Liver (tissue), 9 donors: ENCODE results near the gene ZNRF2. TPM values are rescaled to one million over a fixed set of nuclear protein-coding genes. Genes with fewer than 3 reads are reported as not detected.
"Not testable (repeated sequence)": the region's sequence is repeated elsewhere in the genome, so short reads cannot be mapped to it uniquely, and the experiment has no call there.

Experiments used
- DNase-seq: peaks from one replicate; pipeline ENCODE4 v3.0.0-alpha.2; 2017; ENCODE audit warnings: low spot score
- H3K27ac ChIP-seq, 2 donors: one replicate each; pipeline ENCODE4 v1.7.0; 2013; ENCODE audit warnings: inconsistent platforms in 2 of 2, low read length in 2 of 2, control low read depth in 1 of 2, low read depth in 1 of 2, mild to moderate bottlenecking in 1 of 2
- H3K27me3 ChIP-seq, 4 donors: one replicate each; pipeline versions ENCODE4 v1.6.1 to v1.7.0; 2013; ENCODE audit warnings: low read length in 3 of 4, inconsistent platforms in 1 of 4, mild to moderate bottlenecking in 1 of 4, moderate library complexity in 1 of 4; ENCODE audit not compliant: control insufficient read depth in 4 of 4, insufficient read depth in 4 of 4
- H3K36me3 ChIP-seq, 4 donors: one replicate each; pipeline versions ENCODE4 v1.6.1 to v1.7.0; 2013; ENCODE audit warnings: low read length in 3 of 4, mild to moderate bottlenecking in 3 of 4, low read depth in 1 of 4, moderate library complexity in 1 of 4; ENCODE audit not compliant: control insufficient read depth in 4 of 4, insufficient read depth in 3 of 4
- H3K4me1 ChIP-seq, 4 donors: one replicate each; pipeline versions ENCODE4 v1.6.1 to v1.7.0; 2013; ENCODE audit warnings: low read length in 3 of 4, mild to moderate bottlenecking in 3 of 4, moderate library complexity in 1 of 4; ENCODE audit not compliant: control insufficient read depth in 4 of 4, insufficient read depth in 4 of 4
- H3K4me3 ChIP-seq, 3 donors: one replicate each; pipeline versions ENCODE4 v1.6.1 to v1.7.0; 2013; ENCODE audit warnings: low read length in 3 of 3, control low read depth in 1 of 3, low read depth in 1 of 3, mild to moderate bottlenecking in 1 of 3
- H3K9ac ChIP-seq, 2 donors: one replicate each; pipeline ENCODE4 v1.7.0; 2013; ENCODE audit warnings: low read length in 2 of 2, mild to moderate bottlenecking in 2 of 2, moderate library complexity in 2 of 2, control low read depth in 1 of 2, low read depth in 1 of 2
- H3K9me3 ChIP-seq, 4 donors: one replicate each; pipeline versions ENCODE4 v1.6.1 to v1.7.0; 2013; ENCODE audit warnings: low read length in 3 of 4; ENCODE audit not compliant: control insufficient read depth in 4 of 4
- EGR1 ChIP-seq, 2 donors: IDR thresholded peaks; 2 replicates each; pipeline ENCODE4 v1.6.1; 2016 to 2018; ENCODE audit warnings: antibody characterized with exemption in 2 of 2, low read depth in 2 of 2
- HNF4A ChIP-seq, 2 donors: conservative IDR thresholded peaks; 2 replicates each; pipeline ENCODE4 v1.6.1; 2016; ENCODE audit warnings: antibody characterized with exemption in 2 of 2, mild to moderate bottlenecking in 2 of 2
- HNF4G ChIP-seq: IDR thresholded peaks from 2 replicates; pipeline ENCODE4 v1.6.1; 2016; ENCODE audit warnings: antibody characterized with exemption
- NR2F2 ChIP-seq: IDR thresholded peaks from 2 replicates; pipeline ENCODE4 v1.6.1; 2016; ENCODE audit warnings: antibody characterized with exemption
- RXRA ChIP-seq, 2 donors: IDR thresholded peaks; 2 replicates each; pipeline ENCODE4 v1.6.1; 2017 to 2018; ENCODE audit warnings: antibody characterized with exemption in 2 of 2, mild to moderate bottlenecking in 1 of 2
- SP1 ChIP-seq: IDR thresholded peaks from 2 replicates; pipeline ENCODE4 v1.6.1; 2018; ENCODE audit warnings: antibody characterized with exemption, mild to moderate bottlenecking
- TAF1 ChIP-seq: conservative IDR thresholded peaks from 2 replicates; pipeline ENCODE4 v1.6.1; 2016; ENCODE audit warnings: antibody characterized with exemption, mild to moderate bottlenecking
- WGBS: extraction: QIAGEN DNeasy Blood & Tissue Kit; methylation state at CpG from one replicate; pipeline ENCODE4 v1.1.7; 2013; 5-methylcytosine and 5-hydroxymethylcytosine counted together
- polyA plus RNA-seq, 2 donors: library from polyadenylated mRNA; stranded (reverse) in 1 of 2; unstranded in 1 of 2; fragments of 200-250 nt in 1 of 2; fragments of >200 nt in 1 of 2; fragmentation: Nextera tagmentation in 1 of 2; extraction: Ambion mirVana in 1 of 2; gene quantifications; one replicate each; pipeline versions ENCODE4 v1.2.1 to v1.2.3, GENCODE V29; 2013 to 2015
- total RNA-seq, 2 donors: library from RNA; depleted of rRNA; stranded (reverse); fragments of >200 nt; gene quantifications; one replicate each; pipeline ENCODE4 v1.2.3, GENCODE V29; 2014
- TF ChIP-seq, protein P1 (sequence below): IDR thresholded peaks from 2 replicates; pipeline ENCODE4 v1.6.1; 2016; ENCODE audit warnings: antibody characterized with exemption
- TF ChIP-seq, protein P2 (sequence below): IDR thresholded peaks from 2 replicates; pipeline ENCODE4 v1.6.1; 2016; ENCODE audit warnings: antibody characterized with exemption
- TF ChIP-seq, protein P3 (sequence below): IDR thresholded peaks from 2 replicates; pipeline ENCODE4 v1.6.1; 2016; ENCODE audit warnings: antibody characterized with exemption, mild to moderate bottlenecking
- TF ChIP-seq, protein P4 (sequence below): fragments of 150-350 bp; IDR thresholded peaks from 2 replicates; pipeline ENCODE4 v1.5.1; 2017; ENCODE audit warnings: improper control_type of control experiment, low read depth, low read length; ENCODE audit not compliant: missing input control
- donor health status: healthy.
- donor health status: healthy.
- donor health status: healthy.
- donor health status: healthy.
- donor health status: healthy.

Gene ZNRF2
- total and polyA plus RNA-seq, 4 donors: 6.9 to 30.0 (median 12.7) TPM

DNA sequence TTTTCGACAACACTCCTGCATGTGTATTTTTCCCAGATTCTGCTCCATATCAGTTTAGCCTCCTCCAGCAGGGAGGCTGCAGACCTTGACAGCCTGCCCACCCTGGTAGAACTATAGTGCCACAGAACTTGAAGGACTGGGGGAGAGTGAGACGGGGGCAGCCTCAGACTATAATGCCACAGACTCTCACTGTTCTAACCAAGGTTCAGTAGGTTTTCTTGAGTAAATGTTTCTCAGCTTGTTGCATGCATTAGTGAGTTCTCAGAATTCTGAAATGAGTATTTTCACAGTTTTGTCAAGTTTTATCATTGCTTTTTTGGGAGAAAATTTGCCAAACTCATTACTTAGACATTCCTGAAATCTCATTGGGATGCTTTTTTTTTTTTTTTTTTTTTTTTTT is 95.9 kb downstream of the ZNRF2 start (continued):
- TF ChIP-seq EGR1 (IDR thresholded peaks at IDR 0.05; ENCODE audit: low read depth in 2 of 2) (no peak), HNF4G (no peak)
- TF ChIP-seq, protein P1, sequence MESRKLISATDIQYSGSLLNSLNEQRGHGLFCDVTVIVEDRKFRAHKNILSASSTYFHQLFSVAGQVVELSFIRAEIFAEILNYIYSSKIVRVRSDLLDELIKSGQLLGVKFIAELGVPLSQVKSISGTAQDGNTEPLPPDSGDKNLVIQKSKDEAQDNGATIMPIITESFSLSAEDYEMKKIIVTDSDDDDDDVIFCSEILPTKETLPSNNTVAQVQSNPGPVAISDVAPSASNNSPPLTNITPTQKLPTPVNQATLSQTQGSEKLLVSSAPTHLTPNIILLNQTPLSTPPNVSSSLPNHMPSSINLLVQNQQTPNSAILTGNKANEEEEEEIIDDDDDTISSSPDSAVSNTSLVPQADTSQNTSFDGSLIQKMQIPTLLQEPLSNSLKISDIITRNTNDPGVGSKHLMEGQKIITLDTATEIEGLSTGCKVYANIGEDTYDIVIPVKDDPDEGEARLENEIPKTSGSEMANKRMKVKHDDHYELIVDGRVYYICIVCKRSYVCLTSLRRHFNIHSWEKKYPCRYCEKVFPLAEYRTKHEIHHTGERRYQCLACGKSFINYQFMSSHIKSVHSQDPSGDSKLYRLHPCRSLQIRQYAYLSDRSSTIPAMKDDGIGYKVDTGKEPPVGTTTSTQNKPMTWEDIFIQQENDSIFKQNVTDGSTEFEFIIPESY: no peak
- TF ChIP-seq, protein P2, sequence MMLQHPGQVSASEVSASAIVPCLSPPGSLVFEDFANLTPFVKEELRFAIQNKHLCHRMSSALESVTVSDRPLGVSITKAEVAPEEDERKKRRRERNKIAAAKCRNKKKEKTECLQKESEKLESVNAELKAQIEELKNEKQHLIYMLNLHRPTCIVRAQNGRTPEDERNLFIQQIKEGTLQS: no peak

DNA sequence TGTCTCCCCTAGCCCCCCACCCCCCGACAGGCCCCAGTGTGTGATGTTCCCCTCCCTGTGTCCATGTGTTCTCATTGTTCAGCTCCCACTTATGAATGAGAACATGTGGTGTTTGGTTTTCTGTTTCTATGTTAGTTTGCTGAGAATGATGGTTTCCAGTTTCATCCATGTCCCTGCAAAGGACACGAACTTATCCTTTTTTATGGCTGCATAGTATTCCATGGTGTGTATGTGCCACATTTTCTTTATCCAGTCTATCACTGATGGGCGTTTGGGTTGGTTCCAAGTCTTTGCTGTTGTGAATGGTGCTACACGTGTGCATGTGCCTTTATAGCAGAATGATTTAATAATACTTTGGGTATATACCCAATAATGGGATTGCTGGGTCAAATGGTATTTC is 96.4 kb downstream of the ZNRF2 start:
- 97% methylated on average over 4 of the region's 4 CpGs for WGBS
- not testable (repeated sequence) for H3K4me3 ChIP-seq, H3K9me3 ChIP-seq, H3K9ac ChIP-seq, H3K27ac ChIP-seq, H3K36me3 ChIP-seq, DNase-seq, H3K27me3 ChIP-seq
- peaks cover 2 to 15% (median 6%) of the 10 kb centered on the region in 4 donors for H3K4me1 ChIP-seq

DNA sequence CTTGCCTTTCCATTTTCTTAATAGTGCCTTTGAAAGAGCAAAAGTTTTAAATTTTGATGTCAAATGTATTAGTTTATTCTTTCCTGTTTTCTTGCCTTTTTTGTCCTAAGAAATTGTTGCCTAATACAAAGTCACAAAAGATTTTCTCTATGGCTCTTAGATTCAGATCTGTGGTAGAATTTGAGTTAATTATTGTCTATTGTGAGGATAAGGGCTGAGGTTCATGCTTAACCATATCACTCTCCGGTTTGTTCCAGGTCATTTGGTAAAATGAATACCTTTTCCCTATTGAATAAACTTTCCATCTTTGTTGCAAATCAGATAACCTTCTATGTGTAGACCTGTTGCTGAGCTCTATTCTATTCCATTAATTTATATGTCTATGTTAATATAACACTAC is 98.2 kb downstream of the ZNRF2 start:
- Histone ChIP-seq H3K4me1 (peaks cover 0 to 14% (median 5%) of the 10 kb centered on the region in 4 donors), H3K36me3 (no peaks in the 10 kb centered on the region), H3K27me3 (no peaks in the 10 kb centered on the region), H3K4me3 (no peak overlapping the region), H3K9me3 (no peaks in the 10 kb centered on the region), H3K27ac (no peak overlapping the region), H3K9ac (no peak overlapping the region)
- TF ChIP-seq HNF4A (conservative IDR thresholded peaks at IDR 0.05) (peak; percentile 21 to 26), TAF1 (no peak), SP1 (peak; percentile 15), RXRA (IDR thresholded peaks at IDR 0.05) (peak; percentile 35 to 44)
- TF ChIP-seq, protein P3, sequence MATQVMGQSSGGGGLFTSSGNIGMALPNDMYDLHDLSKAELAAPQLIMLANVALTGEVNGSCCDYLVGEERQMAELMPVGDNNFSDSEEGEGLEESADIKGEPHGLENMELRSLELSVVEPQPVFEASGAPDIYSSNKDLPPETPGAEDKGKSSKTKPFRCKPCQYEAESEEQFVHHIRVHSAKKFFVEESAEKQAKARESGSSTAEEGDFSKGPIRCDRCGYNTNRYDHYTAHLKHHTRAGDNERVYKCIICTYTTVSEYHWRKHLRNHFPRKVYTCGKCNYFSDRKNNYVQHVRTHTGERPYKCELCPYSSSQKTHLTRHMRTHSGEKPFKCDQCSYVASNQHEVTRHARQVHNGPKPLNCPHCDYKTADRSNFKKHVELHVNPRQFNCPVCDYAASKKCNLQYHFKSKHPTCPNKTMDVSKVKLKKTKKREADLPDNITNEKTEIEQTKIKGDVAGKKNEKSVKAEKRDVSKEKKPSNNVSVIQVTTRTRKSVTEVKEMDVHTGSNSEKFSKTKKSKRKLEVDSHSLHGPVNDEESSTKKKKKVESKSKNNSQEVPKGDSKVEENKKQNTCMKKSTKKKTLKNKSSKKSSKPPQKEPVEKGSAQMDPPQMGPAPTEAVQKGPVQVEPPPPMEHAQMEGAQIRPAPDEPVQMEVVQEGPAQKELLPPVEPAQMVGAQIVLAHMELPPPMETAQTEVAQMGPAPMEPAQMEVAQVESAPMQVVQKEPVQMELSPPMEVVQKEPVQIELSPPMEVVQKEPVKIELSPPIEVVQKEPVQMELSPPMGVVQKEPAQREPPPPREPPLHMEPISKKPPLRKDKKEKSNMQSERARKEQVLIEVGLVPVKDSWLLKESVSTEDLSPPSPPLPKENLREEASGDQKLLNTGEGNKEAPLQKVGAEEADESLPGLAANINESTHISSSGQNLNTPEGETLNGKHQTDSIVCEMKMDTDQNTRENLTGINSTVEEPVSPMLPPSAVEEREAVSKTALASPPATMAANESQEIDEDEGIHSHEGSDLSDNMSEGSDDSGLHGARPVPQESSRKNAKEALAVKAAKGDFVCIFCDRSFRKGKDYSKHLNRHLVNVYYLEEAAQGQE: no peak
- 39% methylated on average over 1 of the region's 1 CpG for WGBS
- DNase-seq: no peak

DNA sequence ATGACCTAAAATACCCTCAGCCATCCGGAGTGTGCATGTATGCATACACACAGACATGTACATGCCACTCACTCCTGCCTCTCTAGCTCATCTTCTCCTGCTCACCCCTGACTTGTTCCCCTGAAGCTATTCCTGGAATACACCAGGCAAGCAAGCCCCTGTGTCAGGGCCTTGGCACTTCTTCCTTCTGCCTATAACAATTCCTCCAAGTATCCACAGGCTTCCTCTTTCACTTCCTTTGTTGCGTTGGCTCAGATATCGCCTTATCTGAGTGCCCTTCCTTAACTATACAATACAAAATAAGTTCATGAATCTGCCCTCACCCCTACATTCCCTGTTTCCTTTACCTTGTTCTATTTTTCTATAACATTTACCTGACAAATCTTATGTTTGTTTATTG is 105.4 kb downstream of the ZNRF2 start:
- H3K4me3 ChIP-seq: no peak overlapping the region
- no peaks in the 10 kb centered on the region for H3K4me1 ChIP-seq
- H3K36me3 ChIP-seq: peaks cover 0 to 3% (median 0%) of the 10 kb centered on the region in 4 donors
- TF ChIP-seq EGR1 (IDR thresholded peaks at IDR 0.05; ENCODE audit: low read depth in 2 of 2) (no peak), NR2F2 (peak; percentile 27)
- TF ChIP-seq, protein P4, sequence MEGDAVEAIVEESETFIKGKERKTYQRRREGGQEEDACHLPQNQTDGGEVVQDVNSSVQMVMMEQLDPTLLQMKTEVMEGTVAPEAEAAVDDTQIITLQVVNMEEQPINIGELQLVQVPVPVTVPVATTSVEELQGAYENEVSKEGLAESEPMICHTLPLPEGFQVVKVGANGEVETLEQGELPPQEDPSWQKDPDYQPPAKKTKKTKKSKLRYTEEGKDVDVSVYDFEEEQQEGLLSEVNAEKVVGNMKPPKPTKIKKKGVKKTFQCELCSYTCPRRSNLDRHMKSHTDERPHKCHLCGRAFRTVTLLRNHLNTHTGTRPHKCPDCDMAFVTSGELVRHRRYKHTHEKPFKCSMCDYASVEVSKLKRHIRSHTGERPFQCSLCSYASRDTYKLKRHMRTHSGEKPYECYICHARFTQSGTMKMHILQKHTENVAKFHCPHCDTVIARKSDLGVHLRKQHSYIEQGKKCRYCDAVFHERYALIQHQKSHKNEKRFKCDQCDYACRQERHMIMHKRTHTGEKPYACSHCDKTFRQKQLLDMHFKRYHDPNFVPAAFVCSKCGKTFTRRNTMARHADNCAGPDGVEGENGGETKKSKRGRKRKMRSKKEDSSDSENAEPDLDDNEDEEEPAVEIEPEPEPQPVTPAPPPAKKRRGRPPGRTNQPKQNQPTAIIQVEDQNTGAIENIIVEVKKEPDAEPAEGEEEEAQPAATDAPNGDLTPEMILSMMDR: no peak
- H3K9me3 ChIP-seq: no peaks in the 10 kb centered on the region
- no peak overlapping the region for H3K27ac ChIP-seq
- no peaks in the 10 kb centered on the region for H3K27me3 ChIP-seq
- no peak overlapping the region for H3K9ac ChIP-seq
- DNase-seq: no peak
- 80% methylated on average over 3 of the region's 3 CpGs for WGBS
